GM18867 (cell line): ENCODE measurements around the gene MAP2K3.
A peak's percentile ranks its signal among the peaks of the same experiment; 100 is the strongest.

Source experiments
- ATAC-seq: cut with Tn5 transposase; IDR thresholded peaks from one replicate; pipeline ENCODE4 v1.9.1; 2021; ENCODE audit warnings: mild to moderate bottlenecking, moderate library complexity; ENCODE audit not compliant: unreplicated experiment

The MAP2K3 gene

DNA sequence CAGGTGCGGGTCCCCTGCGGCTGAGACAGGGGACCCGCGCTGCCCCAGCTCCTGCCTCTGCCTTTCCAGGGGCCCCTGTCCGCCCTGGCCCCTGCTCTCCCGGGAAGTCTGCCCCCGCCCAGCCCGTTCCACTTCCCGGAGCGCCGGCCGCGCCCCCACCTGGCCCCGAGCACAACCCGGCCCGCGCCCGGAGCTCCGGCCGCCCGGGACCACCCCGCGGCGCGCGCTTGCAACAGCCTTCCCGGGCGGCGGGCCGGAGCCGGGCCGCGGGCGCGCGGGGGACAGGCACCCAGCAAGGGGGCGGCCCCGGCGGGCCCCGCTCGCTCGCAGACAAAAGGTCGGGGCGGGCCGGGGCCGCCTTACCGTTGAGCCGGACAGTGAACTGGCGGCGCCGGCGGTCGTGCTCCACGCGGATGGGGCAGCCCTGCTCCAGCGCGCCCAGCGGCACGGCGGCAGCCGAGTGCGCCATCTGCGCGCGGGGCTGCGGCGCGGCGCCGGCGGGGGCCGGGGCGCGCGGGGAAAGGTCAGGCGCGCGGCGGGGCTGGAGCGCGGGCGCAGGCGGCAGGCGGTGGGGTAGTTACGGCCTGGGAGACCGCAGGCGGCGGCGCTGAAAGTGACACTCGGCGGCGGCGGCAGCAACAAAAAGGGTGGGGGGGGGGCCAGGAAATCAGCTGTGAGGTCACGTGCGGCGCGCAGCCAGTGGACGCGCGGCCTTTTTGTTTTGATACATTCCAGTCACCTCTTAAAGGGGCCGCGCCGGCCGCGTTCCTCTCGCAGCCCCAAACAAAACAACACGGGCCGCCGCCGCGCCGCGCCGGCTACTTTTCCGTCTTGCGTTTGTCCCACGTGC is 31.5 kb upstream of the MAP2K3 start, which contains the start of gene NATD1:
Gene NATD1 (minus strand): TSS at position 615 of the 850 bp plus-strand sequence. CDS start 146 bp downstream, at position 469.
- ATAC-seq, result peak; percentile 80

DNA sequence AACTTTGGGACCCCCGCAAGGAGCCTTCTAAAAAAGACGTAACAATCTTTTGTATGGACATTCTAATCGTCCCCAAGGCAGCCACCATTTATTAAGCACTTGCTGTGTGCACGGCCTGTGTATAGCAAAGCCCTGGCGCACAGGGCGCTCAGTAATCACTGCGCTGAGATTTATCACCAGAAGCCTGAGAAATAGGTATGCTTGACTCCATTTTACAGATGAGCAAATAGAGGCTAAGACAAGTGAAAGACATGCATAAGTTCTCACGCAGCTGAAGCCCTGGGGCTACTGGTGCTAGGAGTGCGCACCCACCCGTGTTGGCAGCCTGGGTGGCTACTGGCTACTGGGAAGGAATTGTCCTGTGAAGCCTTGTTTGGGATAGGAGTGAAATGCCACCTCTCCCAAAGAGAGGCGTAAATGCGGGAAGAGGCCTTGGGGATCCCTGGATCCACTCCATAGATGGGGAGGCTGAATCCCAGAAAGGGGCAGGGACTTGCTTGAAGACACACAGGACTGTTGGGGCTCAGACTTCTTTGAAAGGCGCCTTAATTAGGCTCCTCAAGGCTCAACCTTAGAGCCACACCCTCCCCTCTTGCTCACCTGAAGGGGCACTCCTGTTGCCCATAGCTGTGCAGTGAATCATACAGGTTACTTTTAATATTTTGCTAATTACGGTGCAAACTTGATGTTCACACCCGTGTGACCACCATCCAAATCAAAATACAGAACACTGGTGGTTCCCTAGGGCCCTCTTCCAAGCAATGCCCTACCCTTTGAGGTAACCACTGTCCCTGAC is 30.7 kb upstream of the MAP2K3 start:
- peak; percentile 19 for ATAC-seq

DNA sequence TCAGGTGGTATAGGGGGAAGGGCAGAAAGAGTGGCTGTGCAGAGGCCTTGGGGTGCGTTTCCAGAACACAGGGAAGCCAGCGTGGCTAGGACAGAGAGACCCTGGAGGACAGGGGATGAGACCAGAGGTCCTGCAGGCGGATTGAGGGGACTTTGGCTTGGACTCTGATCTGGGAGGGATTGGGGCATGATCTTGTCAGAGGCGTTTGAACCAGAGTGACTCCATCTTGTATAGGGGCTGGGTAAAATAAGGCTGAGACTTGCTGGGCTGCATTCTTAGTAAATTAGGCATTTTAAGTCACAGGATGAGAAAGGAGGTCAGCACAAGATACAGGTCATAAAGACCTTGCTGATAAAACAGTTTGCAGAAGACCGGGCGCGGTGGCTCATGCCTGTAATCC is 25.9 kb upstream of the MAP2K3 start:
- no peak for ATAC-seq

GRCh38 chr17:21262259-21262993 is 22.1 kb upstream of the MAP2K3 start:
- ATAC-seq, result no peak

GRCh38 chr17:21263376-21263775 is 21.1 kb upstream of the MAP2K3 start:
- ATAC-seq, result no peak

DNA sequence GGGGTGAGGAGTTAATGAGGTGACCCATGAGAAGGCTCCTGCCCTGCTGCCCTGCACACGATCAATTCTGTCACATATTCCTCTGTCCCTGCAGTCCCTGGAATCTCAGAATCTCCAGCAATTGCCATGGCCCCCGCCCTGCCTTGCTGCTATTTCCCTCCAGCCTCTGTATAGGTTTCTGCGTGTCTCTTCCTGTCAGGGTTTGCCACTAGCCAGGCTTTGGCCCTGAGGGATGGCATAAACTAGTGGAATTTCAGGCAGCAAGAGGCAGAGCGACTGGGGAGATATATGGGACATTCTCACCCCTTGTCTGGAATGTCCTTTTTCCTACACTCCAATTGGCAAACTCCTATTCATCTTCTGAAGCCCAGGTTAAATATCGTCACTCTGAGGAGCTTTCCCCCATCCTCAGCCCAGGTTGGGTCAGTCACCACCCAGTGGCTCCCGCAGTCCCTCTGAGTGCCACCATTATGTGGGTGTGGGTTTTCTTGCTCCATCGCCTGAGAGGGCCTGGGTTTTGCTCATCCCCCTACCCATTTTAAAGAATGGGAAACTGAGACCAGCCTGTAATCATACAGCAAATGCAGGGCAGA is 15.8 kb upstream of the MAP2K3 start:
- no peak for ATAC-seq

DNA sequence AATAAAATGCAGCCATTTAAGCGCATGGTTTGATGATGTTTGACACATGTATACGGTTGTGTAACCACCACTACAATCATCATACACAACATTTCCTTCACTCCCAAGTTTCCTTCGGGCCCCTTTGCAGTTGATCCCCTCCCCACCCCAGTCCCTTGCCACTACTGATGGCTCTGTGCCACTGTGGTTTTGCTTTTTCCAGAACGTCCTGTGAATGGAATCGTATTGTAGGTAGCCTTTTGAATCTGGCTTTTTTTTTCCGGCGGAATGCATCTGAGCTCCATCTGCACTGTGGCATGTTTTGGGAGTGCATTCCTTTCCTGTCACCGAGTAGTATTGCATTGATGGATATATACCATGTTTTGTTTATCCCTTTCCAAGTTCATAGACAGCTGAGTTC is 15.1 kb upstream of the MAP2K3 start:
- ATAC-seq, result no peak

DNA sequence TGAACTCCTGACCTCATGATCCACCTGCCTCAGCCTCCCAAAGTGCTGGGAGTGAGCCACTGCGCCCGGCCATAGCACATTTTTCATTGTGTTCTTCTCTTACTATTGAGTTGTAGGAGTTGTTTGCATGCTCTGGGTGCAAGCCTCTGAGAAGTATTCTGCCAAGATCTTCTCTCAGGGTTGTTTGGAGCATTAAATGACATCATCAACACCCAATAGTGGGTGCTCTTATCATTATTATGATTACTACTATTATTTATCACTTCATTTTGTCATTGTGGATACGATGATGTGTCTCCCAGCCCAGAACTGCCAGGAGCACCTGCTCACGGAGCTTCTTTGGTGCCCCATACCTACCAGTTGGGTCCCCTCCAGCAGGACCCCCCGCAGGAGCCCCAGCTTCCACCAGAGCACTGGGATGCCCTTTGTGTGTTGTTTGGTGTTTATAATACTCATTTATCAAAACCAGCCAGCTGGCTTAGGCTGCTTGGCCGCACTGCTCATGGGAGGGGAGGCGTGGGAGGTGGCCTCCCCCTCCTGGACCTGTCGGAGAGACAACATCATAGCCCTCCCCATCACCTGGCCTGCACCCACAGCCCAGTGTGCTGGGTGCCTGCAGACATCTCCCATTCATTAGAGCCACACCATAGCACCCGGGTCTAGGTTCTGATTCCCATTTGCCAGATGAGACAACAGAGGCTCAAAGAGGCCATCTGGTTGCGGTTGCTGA is 12.9 kb upstream of the MAP2K3 start:
- ATAC-seq, result no peak

- ATAC-seq, result no peak
Observed at GRCh38 chr17:21272250-21272649, 12.3 kb upstream of the MAP2K3 start.

DNA sequence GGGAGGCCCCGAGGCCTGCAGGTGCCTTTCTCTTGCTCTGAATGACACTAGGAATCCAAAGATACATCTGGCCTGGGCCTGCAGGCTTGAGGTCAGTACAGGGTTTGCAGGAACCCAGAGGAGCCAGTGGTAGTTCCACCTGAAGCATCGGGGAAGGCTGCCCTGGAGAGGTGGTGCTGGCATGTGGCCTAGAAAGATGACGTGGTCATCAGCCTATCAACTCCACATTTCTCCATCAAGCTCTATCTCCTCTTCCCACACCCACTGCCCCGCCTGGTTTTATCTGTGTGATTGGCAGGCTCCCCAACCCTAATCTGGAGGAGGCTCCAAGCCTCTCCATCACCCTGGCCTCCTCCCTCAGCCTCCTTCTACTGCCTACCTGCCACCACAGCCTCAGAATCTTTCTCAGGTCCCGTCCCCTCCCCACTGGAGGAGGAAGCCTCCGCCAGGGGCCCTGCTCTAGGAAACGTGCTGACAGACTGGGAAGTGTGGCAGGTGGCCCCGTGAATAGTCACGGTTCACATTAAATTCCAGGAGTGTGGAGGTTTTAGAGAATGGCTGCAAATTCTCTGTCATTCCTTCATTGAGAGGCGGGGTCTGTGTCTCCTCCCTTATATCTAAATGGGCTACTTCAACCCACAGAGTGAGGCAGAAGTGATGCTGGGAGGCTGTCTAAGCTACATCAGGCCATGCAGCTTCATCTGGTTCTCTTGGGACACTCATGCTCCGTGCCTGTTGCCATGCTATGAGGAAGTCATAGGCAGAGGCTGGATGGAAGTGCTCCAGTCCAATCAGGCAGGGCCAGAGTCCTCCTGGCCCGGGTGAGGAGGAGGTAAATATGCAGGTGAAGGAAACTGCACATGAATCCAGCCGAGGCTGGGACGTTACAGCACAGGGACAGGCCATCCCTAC is 11.4 kb upstream of the MAP2K3 start:
- ATAC-seq, result no peak

- no peak for ATAC-seq
Observed at GRCh38 chr17:21275047-21275578, 9.4 kb upstream of the MAP2K3 start.

- peak; percentile 95 for ATAC-seq
Observed at GRCh38 chr17:21275579-21276263, 8.8 kb upstream of the MAP2K3 start.

DNA sequence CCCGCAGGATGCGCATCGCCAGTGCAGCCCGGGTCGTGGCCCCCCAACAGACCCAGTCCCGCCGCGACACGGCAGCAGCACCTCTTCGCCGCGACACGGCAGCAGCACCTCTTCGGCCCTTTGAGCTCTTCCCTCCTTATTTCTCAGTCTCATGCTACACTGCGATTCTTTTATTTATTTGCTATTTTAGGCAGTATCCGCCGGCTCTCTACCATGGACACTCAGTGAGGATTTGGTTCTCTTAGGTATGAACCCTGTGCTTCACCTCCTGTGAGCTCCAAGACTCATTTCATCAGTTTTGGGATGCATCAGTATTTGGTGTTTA is 8.3 kb upstream of the MAP2K3 start:
- ATAC-seq, result no peak

- ATAC-seq, result no peak
Observed at GRCh38 chr17:21277332-21277731, 7.2 kb upstream of the MAP2K3 start.

- no peak for ATAC-seq
Observed at GRCh38 chr17:21278450-21279197, 5.9 kb upstream of the MAP2K3 start.

- no peak for ATAC-seq
Observed at GRCh38 chr17:21279198-21279535, 5.3 kb upstream of the MAP2K3 start.

GRCh38 chr17:21279582-21279981 is 4.9 kb upstream of the MAP2K3 start:
- ATAC-seq, result no peak

DNA sequence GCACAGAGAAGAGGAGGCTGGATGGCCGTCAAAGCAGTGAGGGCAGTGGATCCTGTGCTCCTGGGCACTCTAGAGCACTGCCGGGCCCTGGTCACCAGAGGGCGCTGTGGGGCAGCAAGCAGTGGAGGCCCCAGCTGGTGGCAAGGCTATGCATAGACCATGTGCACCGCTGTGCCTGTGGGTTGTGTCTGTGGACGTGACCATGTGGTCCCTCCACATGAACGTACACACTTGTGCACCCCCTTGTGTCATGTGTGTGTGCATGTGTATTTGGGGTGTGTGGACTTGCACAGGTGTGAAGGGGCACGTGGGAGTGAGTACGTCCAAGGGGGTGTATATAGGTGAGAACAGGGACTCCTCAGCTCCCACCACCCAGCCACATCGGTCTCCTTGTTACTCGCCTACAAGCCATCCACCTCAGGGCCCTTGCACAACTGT is 4.4 kb upstream of the MAP2K3 start:
- ATAC-seq, result peak; percentile 35
